Activated CD8-positive, alpha-beta memory T cell treated with anti-CD3 and anti-CD28 coated beads, Interleukin-2, amount 50 U/mL, for 24 hours (primary cell): ENCODE results near the gene DNAH9.

Experiments
- DNase-seq: peaks from one replicate; pipeline ENCODE4 v3.0.0-alpha.2; 2020; ENCODE audit errors: extremely low read depth

The DNAH9 gene

DNA sequence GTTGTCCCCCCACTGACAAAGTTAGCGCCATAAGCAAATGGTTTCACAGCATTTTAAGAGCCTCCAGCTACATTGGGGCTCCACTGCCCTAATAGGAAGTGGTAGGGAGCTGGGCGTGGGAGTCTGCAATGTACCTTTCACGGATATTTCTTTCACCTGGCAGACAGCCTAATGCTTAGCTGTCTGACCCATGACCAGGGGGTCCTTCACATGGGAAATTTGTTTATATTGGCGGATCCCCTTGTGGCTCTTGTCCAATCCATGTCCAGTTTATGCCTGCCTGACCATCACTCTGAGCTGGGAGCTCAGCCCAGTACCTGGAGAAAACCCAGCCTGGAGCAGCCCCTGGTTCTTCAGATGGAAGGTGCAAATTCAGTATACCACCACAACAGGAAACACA lies 254.0 kb downstream of the DNAH9 start:
- no peak for DNase-seq

DNA sequence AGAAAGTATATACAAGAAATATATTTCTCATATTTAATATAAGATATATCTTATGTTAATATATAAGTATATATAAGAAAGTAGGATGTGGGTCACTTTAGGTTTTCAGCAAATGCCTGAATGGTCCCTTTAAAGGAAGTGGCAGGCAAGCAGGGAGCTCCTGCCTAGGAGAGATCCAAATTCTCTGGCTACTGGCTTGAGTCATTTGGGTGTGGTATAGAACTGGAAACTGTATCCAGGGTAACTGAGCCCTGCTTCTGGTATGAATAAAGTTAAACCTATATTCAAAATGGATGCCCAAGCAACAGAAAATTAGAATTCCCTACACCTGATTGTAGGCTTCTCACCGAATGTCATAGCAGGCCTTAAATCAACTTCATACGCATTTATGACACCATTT lies 254.6 kb downstream of the DNAH9 start:
- DNase-seq, result no peak

DNA sequence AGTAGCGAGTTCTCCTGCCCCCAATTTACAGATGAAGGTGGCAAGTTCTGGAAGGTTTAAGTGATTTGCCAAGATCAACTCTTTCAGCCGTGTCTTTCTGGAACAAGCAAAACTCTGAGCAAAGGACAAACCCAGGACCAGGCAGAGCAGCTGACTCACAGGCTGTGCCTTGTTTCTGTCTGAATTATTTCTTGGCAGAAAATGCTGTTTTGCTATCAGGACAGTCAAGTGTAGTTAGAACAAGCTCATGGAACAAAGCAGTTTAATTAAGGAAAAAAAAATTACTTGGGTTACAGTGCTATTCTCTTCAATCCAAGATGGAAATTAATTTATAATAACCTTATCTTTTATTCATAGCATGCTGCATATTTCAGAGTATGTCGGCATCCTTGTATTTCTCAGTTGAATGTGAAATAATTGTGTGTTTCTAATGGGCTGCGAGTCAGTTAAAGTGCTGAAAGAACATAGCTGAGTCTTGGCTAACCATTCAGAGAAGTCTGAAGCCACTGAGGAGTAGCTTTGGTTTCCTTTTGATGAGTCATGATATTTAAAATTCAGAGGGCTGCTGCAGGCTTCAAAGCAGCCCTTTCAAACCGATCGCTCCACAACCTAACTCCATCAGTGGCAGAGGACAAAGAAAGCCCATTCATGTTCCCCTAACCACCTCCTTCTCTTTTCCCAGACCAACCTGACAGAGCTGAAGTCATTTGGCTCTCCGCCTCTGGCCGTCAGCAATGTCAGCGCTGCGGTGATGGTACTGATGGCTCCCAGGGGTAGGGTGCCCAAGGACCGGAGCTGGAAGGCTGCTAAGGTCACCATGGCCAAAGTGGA lies 255.3 kb downstream of the DNAH9 start:
- no peak for DNase-seq

DNA sequence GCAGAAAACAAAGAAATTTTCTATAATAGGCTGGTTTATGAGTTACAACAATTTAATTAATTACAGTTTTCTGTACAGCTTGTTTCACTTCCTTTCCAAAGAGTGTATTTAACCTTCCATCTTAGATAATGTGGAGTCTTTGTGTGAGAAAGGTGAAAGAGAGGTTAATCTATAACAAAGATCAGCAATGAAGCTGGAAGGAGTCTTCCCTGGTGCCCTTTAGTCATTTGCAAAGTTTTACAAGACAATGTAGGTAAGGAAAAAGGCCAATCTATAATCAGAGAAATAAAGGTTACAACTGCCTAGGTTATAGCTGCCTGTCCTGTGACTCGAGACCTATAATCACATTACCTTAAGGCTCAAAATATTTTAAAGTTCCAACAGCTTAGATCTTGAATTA lies 257.0 kb downstream of the DNAH9 start:
- DNase-seq, result no peak

DNA sequence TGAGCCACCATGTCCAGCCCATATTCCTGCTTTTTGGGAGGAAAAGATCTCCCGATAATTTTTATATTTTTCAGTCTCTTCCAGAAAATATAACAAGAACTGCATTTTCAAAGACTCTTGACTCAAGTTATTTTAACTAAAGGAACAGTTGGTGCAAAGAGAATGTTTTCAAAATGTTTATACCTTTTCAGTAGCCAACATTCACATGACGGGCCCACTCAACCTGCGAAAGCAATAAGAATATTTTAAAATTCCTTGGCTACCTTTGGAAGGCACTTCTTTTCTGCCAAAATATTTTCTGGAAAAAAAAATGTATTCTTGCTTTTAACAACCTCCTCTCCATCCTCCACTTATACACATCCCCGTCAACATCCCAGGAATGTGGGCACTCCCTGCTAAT lies 258.7 kb downstream of the DNAH9 start:
- no peak for DNase-seq

DNA sequence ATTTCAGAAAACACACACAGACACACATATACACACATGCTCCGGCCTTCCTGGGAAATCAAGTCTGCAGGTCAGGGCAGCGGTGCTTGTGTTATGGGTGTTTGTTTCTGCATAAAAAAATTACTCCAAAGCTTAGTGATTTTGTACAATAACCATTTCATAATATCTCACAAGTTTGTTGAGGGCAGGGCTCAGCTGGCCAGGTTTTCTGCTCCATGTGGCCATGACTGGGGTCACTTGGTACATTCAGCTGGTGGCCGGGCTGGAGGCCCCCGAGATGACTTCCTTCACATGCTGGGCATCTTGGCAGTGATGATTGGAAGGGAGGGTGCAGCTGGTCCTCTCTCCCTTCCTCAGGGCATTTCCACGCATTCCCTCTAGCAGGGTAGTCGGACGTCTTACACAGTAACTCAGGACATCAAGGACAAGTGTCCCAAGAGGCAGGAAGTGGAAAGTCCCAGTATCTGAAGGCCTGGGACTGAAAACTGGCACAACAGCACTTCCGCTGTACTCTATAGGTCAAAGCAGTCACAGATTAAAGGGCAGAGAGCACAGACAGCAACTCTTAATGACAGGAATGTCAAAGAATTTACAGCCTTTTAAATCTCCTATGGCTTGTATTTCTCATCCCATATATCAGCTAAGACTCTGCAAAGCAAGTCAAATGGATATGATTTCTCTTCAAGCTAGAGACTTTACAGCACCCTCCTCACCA lies 271.6 kb downstream of the DNAH9 start:
- DNase-seq, result no peak

DNA sequence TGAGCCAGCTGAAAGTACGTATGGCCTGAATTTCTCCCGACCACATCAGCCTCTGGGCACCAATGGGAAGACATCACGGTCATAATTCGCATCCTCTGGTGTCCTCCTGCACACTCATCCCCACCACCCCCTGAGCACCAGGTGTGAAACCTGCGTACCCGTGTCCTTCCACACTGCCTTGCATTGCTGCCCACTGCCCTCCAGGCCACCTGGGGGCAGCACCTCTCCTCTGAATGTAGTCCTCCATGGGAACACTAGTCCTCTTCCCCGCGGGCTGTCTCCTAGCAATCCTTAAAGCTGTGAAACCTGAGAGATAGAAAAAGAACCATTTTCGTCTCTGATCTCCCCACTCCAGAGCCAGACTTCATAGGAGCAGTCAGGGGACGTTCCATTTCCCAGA lies 273.5 kb downstream of the DNAH9 start:
- no peak for DNase-seq

DNA sequence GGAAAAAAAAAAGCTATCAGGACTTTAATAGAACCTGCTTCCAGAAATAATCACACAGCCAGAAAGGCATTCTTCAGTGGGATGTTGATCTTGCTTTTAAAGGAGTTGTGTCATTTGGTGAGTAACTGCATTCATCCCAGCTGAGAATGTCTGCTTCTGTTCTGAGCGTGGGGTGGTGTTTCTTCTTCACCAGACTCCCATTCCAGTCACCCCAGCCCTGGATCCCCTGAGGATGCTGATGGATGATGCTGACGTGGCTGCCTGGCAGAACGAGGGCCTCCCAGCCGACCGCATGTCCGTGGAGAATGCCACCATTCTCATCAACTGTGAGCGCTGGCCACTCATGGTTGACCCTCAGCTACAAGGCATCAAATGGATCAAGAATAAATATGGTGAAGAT lies 276.5 kb downstream of the DNAH9 start:
- DNase-seq, result no peak

DNA sequence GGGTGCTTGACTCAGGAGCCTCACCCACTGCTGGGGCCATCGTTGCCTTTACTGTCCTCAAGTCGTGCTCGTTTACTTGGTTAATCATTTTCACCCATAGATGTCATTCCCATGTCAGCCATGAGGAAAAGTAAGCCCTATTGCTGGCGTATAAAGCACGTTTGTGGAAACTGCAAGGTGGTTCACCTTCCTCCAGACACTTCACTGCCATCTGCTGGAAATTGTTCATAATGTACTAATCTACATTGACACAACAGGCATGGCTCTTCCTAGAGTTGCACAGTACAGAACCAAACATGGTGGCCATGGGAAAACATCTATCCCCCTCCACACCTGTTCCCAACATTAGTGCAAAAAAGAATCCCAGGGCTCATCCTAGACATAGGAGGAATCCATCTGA lies 282.4 kb downstream of the DNAH9 start:
- DNase-seq, result no peak

DNA sequence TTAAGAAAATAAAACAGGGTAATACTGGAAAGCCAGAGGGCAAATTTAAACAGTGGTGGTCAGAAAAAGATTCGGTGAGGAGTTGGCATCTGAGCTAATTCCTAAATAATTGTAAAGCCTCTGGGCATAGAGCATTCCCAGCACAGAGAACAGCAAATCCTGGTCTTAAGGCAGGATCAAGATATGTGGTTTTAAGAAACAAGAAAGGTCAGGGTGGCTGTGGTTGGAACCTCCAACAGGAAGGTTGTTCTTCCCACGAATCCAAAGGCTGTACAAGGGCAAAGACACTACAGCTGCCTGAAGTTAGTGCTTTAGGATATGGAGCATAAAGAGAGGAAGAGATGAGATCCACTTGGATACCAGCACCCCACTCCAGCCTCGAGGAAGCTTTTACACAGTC lies 284.4 kb downstream of the DNAH9 start:
- DNase-seq, result no peak

DNA sequence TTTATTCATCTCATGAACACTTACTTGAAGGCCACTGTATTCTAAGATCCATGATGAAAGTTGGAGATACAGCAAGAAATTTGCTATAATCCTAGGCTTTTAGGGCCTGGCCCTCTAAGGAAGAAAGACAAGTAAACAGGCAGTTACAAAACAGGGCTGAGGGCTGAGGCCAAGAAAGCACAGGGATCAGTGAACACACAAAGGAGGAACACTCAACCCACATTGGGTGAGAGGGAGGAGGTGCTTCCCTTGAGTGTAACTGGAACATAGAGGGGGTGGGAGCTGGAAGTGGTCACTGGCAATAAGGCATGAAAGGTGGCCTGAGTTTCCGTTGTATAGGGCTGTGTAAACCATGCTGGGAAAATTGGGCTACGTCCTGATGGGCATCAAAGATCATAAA lies 286.8 kb downstream of the DNAH9 start:
- no peak for DNase-seq

DNA sequence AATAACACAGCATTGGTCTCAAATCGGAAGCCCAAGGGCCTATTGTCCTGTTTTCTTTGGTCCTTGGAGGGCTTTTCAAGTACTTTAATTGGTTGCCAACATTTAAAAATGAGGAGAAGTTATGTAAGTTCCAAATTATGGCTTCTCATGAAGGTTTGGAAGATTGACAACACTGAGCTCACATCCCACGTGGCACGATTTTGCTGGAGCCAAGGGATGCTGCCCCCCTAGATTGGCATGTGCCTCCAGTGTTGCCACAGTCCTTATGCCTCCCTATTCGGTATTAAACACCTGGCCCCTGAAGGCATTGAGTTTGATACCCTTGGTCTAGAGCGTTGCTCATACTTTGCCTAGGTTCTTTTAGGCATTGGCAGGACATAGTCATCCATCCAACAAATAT lies 291.0 kb downstream of the DNAH9 start:
- no peak for DNase-seq

DNA sequence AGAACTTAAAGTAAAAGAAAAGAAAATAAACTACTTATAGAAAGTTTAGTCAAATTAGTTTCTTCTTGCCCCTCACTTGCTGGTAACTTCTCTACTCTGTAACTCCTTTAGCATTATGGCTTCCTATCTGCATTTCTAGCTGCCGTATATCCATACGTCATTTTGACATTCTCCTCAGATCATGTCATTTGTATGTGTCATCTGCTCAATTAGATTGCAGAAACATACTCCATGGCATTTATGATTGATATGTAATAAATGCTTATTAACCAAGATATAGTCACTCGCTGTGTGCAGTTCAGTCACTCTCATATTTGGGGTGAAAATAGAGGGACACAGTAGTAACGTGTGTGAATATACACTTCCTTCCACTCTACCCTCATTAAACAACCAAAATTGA lies 295.6 kb downstream of the DNAH9 start:
- DNase-seq, result no peak

DNA sequence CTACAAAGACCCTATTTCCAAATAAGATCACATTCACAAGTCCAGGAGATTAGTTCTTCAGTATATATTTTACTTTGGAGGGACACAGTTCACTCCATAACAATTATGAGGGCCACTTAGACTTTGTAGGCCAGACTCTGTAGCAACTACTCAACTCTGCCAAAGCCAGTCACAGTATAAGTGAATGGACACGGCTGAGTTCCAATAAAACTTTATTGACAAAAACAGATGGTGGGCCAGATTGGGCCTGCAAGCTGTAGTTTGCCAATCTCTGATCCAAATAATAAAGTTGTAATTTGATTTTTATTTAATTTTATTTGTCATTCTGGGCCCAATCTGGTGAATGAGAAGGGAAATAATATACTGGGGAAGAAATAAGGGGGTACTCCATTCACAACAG lies 297.9 kb downstream of the DNAH9 start:
- DNase-seq, result no peak

DNA sequence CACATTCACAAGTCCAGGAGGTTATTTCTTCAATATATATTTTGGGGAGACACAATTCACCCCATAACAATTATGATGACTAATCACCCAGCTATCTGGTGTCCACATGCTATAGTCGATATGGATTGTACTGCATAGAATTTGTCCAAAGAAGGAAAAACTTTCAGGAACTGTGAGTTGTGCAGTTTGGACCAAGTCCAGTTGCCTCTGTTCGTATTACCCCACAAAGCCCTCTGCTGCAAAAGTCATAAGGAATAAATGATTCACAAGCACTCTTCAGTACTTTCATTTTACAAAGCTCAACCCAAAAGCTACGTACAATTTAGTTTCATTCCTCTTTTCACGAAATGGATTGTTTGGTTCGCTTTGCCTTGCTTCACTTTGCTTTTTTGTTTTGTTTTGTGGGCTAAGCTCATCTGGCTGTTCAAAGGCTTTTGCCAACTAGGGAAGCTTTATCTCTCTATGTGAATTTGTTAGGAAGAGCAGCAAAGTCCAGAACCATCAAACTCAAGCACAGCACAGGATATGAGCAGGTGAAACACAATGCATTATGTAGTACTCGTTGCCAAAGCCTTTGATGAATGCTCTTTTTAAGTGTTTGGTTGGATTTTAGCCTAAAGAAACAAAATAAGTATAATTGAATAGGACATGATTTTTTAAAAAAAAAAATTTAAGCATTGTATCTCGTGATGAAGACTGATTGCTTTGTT lies 300.4 kb downstream of the DNAH9 start:
- DNase-seq, result no peak

DNA sequence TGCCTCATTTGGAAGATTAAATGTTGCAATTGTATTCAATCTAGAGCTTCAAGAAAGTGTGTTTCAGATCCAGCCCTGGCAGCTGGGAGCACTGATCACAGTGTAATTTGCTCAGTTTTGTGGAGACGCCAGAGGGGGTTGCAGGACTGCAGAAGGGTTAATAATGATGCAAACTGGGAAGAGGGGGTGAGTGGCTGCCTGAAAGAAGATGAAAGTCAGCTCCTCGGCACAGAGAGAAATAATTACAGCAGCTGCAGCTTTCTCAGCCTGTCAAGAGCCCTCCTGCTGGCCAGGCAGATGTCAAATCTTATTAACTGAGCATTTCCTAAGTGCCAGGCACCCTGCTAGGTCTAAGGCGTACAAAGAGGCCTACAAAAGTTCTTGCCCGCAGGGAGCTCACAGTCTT lies 301.3 kb downstream of the DNAH9 start:
- DNase-seq, result no peak

DNA sequence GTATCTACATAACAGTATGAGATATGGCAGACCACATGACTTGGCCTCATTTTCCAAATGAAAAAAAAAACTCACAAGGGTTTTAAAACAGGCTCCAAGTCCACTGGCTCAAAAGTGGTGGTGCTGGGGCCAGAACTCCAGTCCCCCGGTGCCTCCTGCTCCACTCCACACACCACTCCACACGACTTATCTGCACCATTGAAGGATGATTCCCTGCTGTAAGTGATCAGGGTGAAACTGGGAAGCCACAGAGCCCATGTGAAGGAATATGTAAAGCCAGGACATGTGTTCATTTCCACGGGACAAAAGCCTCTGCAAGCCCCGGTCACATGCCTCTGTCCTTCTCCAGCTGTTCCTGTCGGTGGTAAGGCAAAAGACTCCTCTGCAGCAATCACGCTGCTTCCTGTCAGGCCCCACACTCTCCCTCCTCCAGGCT lies 301.8 kb downstream of the DNAH9 start:
- no peak for DNase-seq

DNA sequence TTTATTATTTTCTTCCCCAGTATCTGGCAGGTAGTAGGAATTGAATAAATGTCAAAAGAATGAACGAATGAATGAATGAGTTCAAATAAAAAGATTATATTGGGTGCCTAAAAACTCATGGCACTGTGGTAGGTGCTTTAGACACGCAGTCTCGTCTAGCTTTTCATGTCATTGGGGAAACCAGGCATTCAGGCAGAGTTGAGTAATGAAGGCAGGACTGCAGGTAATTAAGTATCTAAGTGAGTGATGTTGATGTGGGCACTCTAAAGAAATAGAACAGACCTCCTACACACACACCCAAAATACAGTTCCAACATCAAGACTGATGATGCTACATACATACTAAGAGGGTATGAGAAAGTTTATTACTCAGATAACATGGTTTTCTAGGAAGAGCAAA lies 302.4 kb downstream of the DNAH9 start:
- DNase-seq, result no peak

DNA sequence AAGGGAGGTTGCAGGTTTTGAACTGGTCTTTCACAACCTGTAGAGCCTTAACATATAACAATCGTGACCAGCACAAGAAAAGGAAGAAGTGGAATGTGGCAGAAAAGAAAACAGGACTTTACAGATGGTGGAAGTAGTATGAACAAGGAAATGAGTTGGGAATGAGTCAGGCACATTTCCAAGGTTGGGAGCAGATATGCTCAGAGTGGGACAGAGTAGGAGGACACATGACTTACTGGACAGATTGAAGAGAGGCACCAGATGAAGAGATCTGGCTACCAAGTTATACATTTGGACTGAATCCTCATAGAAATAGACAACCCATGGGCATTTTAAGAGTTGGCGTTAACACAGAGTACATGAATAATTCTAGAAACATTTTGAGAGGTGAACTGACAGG lies 303.7 kb downstream of the DNAH9 start:
- no peak for DNase-seq

DNA sequence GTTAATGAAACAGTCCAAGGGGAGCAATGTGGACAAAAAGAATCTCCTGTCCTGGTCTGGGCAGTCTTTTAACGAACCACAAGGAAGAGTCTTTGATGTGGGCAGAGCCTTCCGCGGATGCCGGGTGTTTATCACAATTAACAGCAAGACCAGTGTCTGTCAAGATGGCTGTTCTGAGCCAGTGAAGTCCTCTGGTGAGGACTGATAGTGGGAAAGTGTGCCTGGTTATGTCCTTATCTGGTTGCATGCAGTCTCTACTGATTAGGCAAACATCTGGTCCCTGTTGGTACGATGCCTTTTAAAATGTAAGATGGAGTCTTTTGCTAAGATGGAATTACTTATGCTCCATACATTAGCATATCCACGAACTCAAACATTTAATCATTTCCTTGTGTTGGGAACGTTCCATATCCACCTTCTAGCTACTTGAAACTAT lies 310.5 kb downstream of the DNAH9 start:
- DNase-seq, result no peak

DNA sequence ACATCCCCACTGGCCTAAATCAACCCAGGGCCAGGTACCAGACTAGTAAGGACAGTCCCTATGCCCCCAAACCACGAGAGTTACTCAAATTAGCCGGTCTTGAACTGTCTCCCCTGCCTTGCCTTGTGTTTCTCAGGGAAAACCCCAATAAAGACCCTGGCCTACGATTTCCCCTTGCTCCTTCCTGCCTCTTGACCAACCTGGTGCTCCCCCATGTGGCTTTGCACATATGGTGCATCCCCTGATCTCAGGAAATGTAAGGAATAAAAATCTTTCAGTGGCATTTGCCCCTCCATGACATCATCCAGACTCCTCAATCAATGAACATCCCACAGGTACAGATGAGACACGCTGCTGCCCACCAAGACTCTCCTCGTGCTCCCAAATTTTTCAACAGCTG lies 311.1 kb downstream of the DNAH9 start:
- no peak for DNase-seq

DNA sequence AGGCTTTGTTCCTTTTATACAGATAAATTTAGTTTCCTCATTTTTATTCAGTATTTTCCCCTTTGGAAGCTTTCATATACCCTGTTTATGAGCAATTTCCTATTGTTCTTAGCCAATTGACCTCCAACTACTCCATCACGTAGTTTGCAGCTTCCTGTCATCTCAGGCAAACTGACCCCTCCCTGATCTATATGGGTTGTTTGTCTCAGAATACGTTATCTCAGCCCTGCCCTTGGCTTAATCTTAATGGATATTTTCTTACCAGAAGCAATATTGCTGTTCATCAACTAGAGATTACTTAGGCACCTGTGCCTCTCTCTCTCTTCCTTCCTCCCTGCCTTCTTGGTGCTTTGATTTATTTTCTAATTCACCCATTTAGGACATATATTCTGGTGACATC lies 317.8 kb downstream of the DNAH9 start:
- no peak for DNase-seq

DNA sequence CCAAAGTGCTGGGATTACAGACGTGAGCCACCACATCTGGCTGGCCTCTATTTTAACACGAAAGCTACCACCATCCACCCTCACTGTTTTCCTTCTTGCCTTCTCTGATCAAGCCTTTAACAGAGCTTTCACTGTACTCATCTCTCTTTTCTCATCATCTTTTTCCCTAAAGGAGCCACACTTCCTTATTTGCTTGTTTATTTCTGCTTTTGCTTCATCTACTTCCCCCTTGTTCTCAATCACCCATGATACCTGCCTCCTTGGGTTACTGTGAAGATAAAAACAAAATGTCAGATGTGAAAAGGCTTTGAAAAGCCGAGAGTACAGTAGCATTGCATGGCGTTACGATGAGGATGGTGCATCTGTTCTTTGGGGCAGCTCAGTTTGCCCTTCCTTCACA lies 319.1 kb downstream of the DNAH9 start:
- no peak for DNase-seq
